SK-N-SH treated with all-trans-retinoic acid at 6 μM for 48 hours (cell line): ENCODE data around the gene MAP4K4.
A peak's percentile ranks its signal among the peaks of the same experiment; 100 is the strongest.

Experiments used
- ATAC-seq: fragments of 200-7000 bp; cut with Tn5 transposase; 3 replicates; pipeline ENCODE4 v1.9.1; 2020; ENCODE audit warnings: mild to moderate bottlenecking, moderate library complexity
- BACH2 ChIP-seq: fragments of 250-450 bp; sonication (Bioruptor Pico); IDR thresholded peaks from 2 replicates; pipeline ENCODE4 v1.9.0; 2021; ENCODE audit warnings: mild to moderate bottlenecking, borderline replicate concordance
- CREB5 ChIP-seq: fragments of 250-450 bp; sonication (Bioruptor Pico); IDR thresholded peaks from 2 replicates; pipeline ENCODE4 v1.5.1; 2020; ENCODE audit warnings: low read depth, mild to moderate bottlenecking, moderate library complexity
- CSDC2 ChIP-seq: fragments of 250-450 bp; sonication (Bioruptor Pico); IDR thresholded peaks from 2 replicates; pipeline ENCODE4 v1.5.0; 2020; ENCODE audit warnings: mild to moderate bottlenecking, moderate library complexity
- CSRNP3 ChIP-seq: fragments of 250-450 bp; sonication (Bioruptor Pico); IDR thresholded peaks from 2 replicates; pipeline ENCODE4 v1.5.1; 2021; ENCODE audit warnings: mild to moderate bottlenecking, moderate library complexity
- ESRRG ChIP-seq: fragments of 250-450 bp; sonication (Bioruptor Pico); IDR thresholded peaks from 2 replicates; pipeline ENCODE4 v1.6.1; 2021; ENCODE audit warnings: mild to moderate bottlenecking
- GLIS3 ChIP-seq: fragments of 250-450 bp; sonication (Bioruptor Pico); IDR thresholded peaks from 2 replicates; pipeline ENCODE4 v1.5.0; 2020; ENCODE audit warnings: mild to moderate bottlenecking, moderate library complexity
- ISL1 ChIP-seq: fragments of 250-450 bp; sonication (Bioruptor Pico); IDR thresholded peaks from 2 replicates; pipeline ENCODE4 v2.1.2; 2022; ENCODE audit warnings: mild to moderate bottlenecking, moderate library complexity
- OSR1 ChIP-seq: fragments of 250-450 bp; sonication (Bioruptor Pico); IDR thresholded peaks from 2 replicates; pipeline ENCODE4 v1.8.0; 2022; ENCODE audit warnings: moderate library complexity, mild to moderate bottlenecking, inconsistent platforms
- PATZ1 ChIP-seq: fragments of 250-450 bp; sonication (Bioruptor Pico); IDR thresholded peaks from 2 replicates; pipeline ENCODE4 v1.8.0; 2020; ENCODE audit warnings: mild to moderate bottlenecking, moderate library complexity, borderline replicate concordance
- POU6F1 ChIP-seq: fragments of 250-450 bp; sonication (Bioruptor Pico); IDR thresholded peaks from 2 replicates; pipeline ENCODE4 v1.8.0; 2021; ENCODE audit warnings: low read depth, mild to moderate bottlenecking, moderate library complexity, borderline replicate concordance
- PPARA ChIP-seq: fragments of 250-450 bp; sonication (Bioruptor Pico); IDR thresholded peaks from 2 replicates; pipeline ENCODE4 v1.5.0; 2020; ENCODE audit warnings: mild to moderate bottlenecking, borderline replicate concordance
- RARB ChIP-seq: fragments of 250-450 bp; sonication (Bioruptor Pico); IDR thresholded peaks from 2 replicates; pipeline ENCODE4 v1.8.0; 2021; ENCODE audit warnings: mild to moderate bottlenecking, moderate library complexity
- SNAI2 ChIP-seq: fragments of 250-450 bp; sonication (Bioruptor Pico); IDR thresholded peaks from 2 replicates; pipeline ENCODE4 v1.5.0; 2020; ENCODE audit warnings: mild to moderate bottlenecking, moderate library complexity
- TCF4 ChIP-seq: fragments of 250-450 bp; sonication (Bioruptor Pico); IDR thresholded peaks from 2 replicates; pipeline ENCODE4 v1.8.0; 2021; ENCODE audit warnings: mild to moderate bottlenecking, moderate library complexity, borderline replicate concordance
- TOX ChIP-seq: fragments of 250-450 bp; sonication (Bioruptor Pico); IDR thresholded peaks from 2 replicates; pipeline ENCODE4 v1.8.0; 2021; ENCODE audit warnings: mild to moderate bottlenecking, moderate library complexity, borderline replicate concordance
- TSHZ2 ChIP-seq: fragments of 250-450 bp; sonication (Bioruptor Pico); IDR thresholded peaks from 2 replicates; pipeline ENCODE4 v1.5.0; 2020; ENCODE audit warnings: mild to moderate bottlenecking, moderate library complexity
- ZNF565 ChIP-seq: fragments of 450-650 bp; formaldehyde crosslinking; conservative IDR thresholded peaks from 2 replicates; pipeline ENCODE4 v1.5.0; 2020; ENCODE audit warnings: low read depth, mild to moderate bottlenecking, moderate library complexity
- ZNF70 ChIP-seq: fragments of 450-650 bp; formaldehyde crosslinking; IDR thresholded peaks from 2 replicates; pipeline ENCODE4 v1.5.0; 2020; ENCODE audit warnings: mild to moderate bottlenecking, moderate library complexity
- ZNF8 ChIP-seq: fragments of 450-650 bp; formaldehyde crosslinking; IDR thresholded peaks from 2 replicates; pipeline ENCODE4 v1.5.0; 2020; ENCODE audit warnings: mild to moderate bottlenecking, moderate library complexity

The MAP4K4 gene

GRCh38 chr2:101883860-101884259 is 186.4 kb downstream of the MAP4K4 start:
- no peak for TF ChIP-seq TOX (CRISPR knock-in tag)
- TF ChIP-seq RARB (CRISPR knock-in tag) = no peak
- no peak for TF ChIP-seq OSR1 (CRISPR knock-in tag)
- no peak for TF ChIP-seq TSHZ2 (CRISPR knock-in tag)
- no peak for TF ChIP-seq ISL1
- no peak for TF ChIP-seq CSRNP3 (CRISPR knock-in tag)
- no peak for TF ChIP-seq ZNF70 (CRISPR knock-in tag)
- TF ChIP-seq, all 23 proteins: peak for 0

GRCh38 chr2:101884423-101884822 is 186.9 kb downstream of the MAP4K4 start:
- no peak for ATAC-seq
- TF ChIP-seq ESRRG (no peak), ZNF70 (CRISPR knock-in tag) (no peak), PATZ1 (CRISPR knock-in tag) (no peak), BACH2 (CRISPR knock-in tag) (no peak), ZNF8 (CRISPR knock-in tag) (no peak), RARB (CRISPR knock-in tag) (no peak), PPARA (CRISPR knock-in tag) (no peak), SNAI2 (CRISPR knock-in tag) (no peak), CREB5 (CRISPR knock-in tag) (no peak), TCF4 (CRISPR knock-in tag) (no peak), CSRNP3 (CRISPR knock-in tag) (no peak), POU6F1 (CRISPR knock-in tag) (no peak), CSDC2 (CRISPR knock-in tag) (no peak), TSHZ2 (CRISPR knock-in tag) (no peak), GLIS3 (CRISPR knock-in tag) (no peak), ZNF565 (CRISPR knock-in tag) (no peak)

More at GRCh38 chr2:101883860-101884259, 186.4 kb downstream of the MAP4K4 start:
- peak; percentile 83 for ATAC-seq
